GM19438 (cell line): Measurements from ENCODE around the gene TFDP3.

Experiments
- ATAC-seq: cut with Tn5 transposase; IDR thresholded peaks from one replicate; pipeline ENCODE4 v1.9.1; 2021; ENCODE audit warnings: low read depth; ENCODE audit not compliant: unreplicated experiment

TFDP3 gene

GRCh38 chrX:133189195-133189594 lies 29.0 kb downstream of the TFDP3 start:
- no peak for ATAC-seq

- ATAC-seq = no peak
Measured at GRCh38 chrX:133188631-133189030, 29.5 kb downstream of the TFDP3 start.

DNA sequence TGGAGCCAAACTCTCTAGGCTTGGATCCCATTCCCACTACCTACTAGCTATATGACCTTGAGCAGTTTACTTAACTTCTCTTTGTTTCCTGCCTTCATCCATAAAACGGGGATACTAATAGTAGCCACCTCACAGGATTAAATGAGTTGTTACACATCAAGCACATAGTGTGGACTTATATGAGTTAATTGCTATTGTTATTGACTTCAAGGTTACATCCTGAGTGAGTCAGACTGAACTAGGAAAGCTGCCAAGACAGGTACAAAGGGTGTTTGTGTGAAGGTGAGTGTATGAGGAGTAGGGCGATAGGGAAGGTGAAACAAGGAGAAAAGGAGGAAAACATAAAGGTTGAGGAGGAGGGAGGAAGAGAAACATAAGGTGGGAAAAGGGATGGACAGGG lies 32.2 kb downstream of the TFDP3 start:
- ATAC-seq = no peak

GRCh38 chrX:133185119-133185518 lies 33.0 kb downstream of the TFDP3 start:
- no peak for ATAC-seq

- no peak for ATAC-seq
Measured at GRCh38 chrX:133183806-133184205, 34.3 kb downstream of the TFDP3 start.

DNA sequence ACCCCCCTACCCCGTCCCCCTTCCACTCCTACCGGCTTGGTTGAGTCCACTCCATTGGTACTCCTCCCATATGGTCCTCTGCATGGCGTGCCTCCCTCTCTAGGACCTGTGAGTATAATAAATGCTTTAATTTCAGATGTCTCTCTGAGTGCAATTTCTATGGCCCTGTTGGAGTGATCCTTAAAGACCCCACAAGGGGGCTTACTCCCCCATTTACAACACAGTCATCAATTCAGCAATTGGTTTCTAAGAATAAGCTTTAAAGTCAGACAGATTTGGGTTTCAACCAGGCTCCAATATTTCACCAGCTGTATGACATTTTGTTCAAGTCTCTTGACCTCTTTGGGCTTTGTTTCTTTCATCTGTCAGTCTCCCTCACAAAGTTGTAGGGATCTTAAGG lies 38.7 kb downstream of the TFDP3 start:
- ATAC-seq = no peak

DNA sequence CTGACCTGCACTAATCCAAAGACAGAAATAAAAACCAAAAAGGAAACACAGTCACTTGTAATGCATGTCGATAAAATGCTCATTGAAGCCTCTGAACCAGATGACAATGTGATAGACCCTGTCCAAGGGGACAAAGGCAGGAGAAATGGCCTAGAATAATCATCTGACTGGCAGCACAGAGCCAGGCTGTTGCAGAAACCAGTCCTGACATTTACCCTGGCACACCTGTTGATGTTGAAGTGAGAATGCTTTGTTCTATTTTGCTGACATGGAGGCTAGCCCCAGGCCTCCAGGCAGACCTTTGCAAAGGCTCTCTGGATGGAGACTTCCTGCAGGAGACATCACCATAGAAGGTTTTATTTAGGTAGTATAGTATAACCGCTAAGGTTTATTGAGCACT lies 41.0 kb downstream of the TFDP3 start:
- no peak for ATAC-seq

GRCh38 chrX:133175605-133176004 lies 42.5 kb downstream of the TFDP3 start:
- ATAC-seq = no peak

GRCh38 chrX:133175162-133175561 lies 43.0 kb downstream of the TFDP3 start:
- ATAC-seq = no peak

DNA sequence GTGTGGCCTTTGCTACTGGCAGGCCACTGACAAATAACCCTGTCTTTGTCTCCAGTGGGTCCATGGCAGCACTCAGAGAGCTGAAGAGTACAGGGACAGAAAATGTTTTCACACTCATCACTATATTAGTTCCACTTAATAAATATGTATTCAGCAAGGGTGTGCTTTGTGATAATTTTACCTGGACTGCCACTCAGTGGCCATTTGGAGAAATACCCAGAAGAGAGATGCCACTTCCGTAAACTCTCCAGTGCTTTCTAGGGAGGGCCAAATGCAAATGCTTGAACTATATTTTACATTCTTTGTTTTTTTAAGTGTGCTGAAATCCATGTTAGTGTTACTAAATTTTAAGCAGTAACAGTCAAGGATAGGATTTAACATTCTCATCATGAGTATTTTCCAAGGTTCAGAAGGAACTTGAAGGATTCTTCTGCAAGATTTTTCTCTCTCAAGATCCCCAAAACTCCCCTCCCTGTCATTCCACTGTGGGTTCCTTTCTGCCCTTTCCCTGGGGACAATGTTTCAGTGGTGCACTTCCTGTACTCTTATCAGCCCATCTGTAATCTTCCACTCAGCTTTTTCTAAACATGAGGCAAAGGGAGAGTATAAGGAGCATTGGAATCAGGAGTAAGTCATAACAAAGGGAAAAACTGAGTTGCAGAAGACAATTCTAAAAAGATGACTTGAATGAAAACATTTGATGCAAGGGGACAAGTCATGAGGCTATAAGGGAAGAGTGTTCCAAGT lies 46.0 kb downstream of the TFDP3 start:
- ATAC-seq = no peak
